Measurements from ENCODE around the gene SPATA21.

The SPATA21 gene

GRCh38 chr1:16447641-16448040, 10.4 kb upstream of the SPATA21 start:
- no peak for TF ChIP-seq POLR2A (IDR thresholded peaks at IDR 0.05; ENCODE audit: low read depth, low read length)
- TF ChIP-seq TAF1 (IDR thresholded peaks at IDR 0.05; ENCODE audit: borderline replicate concordance, low read depth, low read length): no peak
- FAIRE-seq: no peak
- no peak for DNase-seq (ENCODE audit: insufficient read length)

DNA sequence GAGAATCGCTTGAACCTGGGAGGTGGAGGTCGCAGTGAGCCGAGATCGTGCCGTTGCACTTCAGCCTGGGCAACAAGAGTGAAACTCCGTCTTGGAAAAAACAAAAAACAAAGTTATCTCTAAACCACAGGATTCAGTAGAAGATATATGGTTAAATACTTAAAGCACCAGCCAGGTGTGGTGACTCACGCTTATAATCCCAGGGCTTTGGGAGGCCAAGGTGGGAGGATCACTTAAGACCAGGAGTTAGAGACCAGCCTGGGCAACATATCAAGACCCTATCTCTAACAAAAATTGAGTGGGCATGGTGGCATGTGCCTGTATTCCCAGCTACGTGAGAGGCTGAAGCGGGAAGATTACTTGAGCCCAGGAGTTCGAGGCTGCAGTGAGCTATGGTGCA, 8.9 kb upstream of the SPATA21 start:
- TF ChIP-seq POLR2AphosphoS5 (IDR thresholded peaks at IDR 0.05; ENCODE audit: low read depth, low read length) (no peak), TAF1 (IDR thresholded peaks at IDR 0.05; ENCODE audit: borderline replicate concordance, low read depth, low read length) (no peak)
- no peak for DNase-seq (ENCODE audit: insufficient read length)
- FAIRE-seq: no peak

DNA sequence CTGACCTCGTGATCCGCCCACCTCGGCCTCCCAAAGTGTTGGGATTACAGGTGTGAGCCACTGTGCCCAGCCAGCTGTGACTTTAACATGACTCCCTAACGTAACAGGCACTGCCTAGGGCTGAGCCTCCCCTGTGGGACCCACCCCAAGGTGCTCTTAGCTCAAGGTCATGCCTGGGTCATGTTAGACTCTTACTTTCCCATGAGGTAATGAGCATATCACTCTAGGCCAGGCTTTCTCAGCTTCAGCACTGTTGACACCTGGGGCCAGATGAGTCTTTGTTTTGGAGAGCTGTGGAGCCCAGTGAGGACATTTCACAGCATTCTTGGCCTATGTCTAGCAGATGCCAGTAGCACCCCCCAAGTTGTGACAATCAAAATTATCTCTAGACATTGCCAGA, 7.8 kb upstream of the SPATA21 start:
- TF ChIP-seq TAF1 (IDR thresholded peaks at IDR 0.05; ENCODE audit: borderline replicate concordance, low read depth, low read length): no peak
- no peak for TF ChIP-seq POLR2AphosphoS5 (IDR thresholded peaks at IDR 0.05; ENCODE audit: low read depth, low read length)
- TF ChIP-seq POLR2A (IDR thresholded peaks at IDR 0.05; ENCODE audit: low read depth, low read length): no peak
- DNase-seq (ENCODE audit: insufficient read length) (no peak), FAIRE-seq (no peak)

- no peak for FAIRE-seq
- no peak for TF ChIP-seq POLR2AphosphoS5 (IDR thresholded peaks at IDR 0.05; ENCODE audit: low read depth, low read length)
- no peak for TF ChIP-seq POLR2A (IDR thresholded peaks at IDR 0.05; ENCODE audit: low read depth, low read length)
- no peak for TF ChIP-seq TAF1 (IDR thresholded peaks at IDR 0.05; ENCODE audit: borderline replicate concordance, low read depth, low read length)
- no peak for DNase-seq (ENCODE audit: insufficient read length)
These were observed 6.9 kb upstream of the SPATA21 start for GRCh38 chr1:16443975-16444770.

GRCh38 chr1:16442941-16443340, 5.7 kb upstream of the SPATA21 start:
- no peak for TF ChIP-seq POLR2AphosphoS5 (IDR thresholded peaks at IDR 0.05; ENCODE audit: low read depth, low read length)
- no peak for TF ChIP-seq POLR2A (IDR thresholded peaks at IDR 0.05; ENCODE audit: low read depth, low read length)
- TF ChIP-seq TAF1 (IDR thresholded peaks at IDR 0.05; ENCODE audit: borderline replicate concordance, low read depth, low read length): no peak
- FAIRE-seq (no peak), DNase-seq (ENCODE audit: insufficient read length) (no peak)

DNA sequence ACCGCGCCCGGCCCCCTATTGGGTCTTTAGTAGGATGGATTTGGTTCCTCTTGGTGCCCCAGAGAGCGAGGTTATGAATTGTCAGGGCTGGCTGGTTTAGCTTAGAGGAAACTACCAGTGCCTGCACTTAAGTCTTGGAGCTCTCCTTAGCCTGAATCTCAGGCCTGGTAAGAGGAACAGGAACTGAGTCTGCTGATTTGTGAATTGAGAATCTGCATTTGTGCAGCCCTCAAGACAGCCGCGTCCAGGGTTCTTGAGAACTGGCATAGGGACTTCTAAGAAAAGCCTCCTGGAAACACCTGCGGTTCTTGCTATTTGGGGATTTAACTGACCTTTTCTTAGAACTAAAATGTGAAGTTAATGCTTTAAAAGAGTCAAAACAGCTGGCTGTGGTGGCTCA, 5.0 kb upstream of the SPATA21 start:
- no peak; the same call in 1 of the 2 replicates for TF ChIP-seq POLR2A (IDR thresholded peaks at IDR 0.05; ENCODE audit: low read depth, low read length)
- no peak for TF ChIP-seq TAF1 (IDR thresholded peaks at IDR 0.05; ENCODE audit: borderline replicate concordance, low read depth, low read length)
- TF ChIP-seq POLR2AphosphoS5 (IDR thresholded peaks at IDR 0.05; ENCODE audit: low read depth, low read length): no peak
- DNase-seq (ENCODE audit: insufficient read length) (no peak), FAIRE-seq (no peak)

DNA sequence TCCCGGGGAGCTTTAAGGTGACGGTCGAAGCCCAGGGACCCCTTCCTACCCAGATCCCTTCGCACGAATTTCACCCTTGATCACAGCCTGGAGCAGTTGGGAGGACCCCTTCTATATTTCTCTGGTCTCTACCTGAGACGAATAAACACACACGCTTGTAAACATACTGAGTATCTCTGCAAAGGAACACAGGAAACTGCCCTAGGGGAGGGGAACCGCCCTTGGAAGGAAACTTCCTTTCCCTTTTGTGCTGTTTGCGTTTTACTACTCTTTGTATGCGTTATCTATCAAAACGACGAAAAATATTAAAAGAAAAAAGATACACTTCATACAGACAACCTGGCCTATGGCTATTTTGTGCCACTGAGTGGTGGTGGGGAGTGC, 4.0 kb upstream of the SPATA21 start:
- TF ChIP-seq TAF1 (IDR thresholded peaks at IDR 0.05; ENCODE audit: borderline replicate concordance, low read depth, low read length): no peak
- TF ChIP-seq POLR2AphosphoS5 (IDR thresholded peaks at IDR 0.05; ENCODE audit: low read depth, low read length): no peak
- TF ChIP-seq POLR2A (IDR thresholded peaks at IDR 0.05; ENCODE audit: low read depth, low read length): no peak
- no peak for DNase-seq (ENCODE audit: insufficient read length)
- FAIRE-seq: no peak

- DNase-seq (ENCODE audit: insufficient read length): peak; percentile 85
- peak; percentile 93 for FAIRE-seq
- peak; percentile 95 for TF ChIP-seq POLR2AphosphoS5 (IDR thresholded peaks at IDR 0.05; ENCODE audit: low read depth, low read length)
- TF ChIP-seq POLR2A (IDR thresholded peaks at IDR 0.05; ENCODE audit: low read depth, low read length): peak; percentile 97
- TF ChIP-seq TAF1 (IDR thresholded peaks at IDR 0.05; ENCODE audit: borderline replicate concordance, low read depth, low read length): peak; percentile 78
These were observed 3.5 kb upstream of the SPATA21 start, which contains the start of gene NECAP2 for GRCh38 chr1:16440470-16441281. Gene NECAP2 (plus strand): TSS chr1:16440724. CDS start chr1:16440762, 38 bp downstream.

DNA sequence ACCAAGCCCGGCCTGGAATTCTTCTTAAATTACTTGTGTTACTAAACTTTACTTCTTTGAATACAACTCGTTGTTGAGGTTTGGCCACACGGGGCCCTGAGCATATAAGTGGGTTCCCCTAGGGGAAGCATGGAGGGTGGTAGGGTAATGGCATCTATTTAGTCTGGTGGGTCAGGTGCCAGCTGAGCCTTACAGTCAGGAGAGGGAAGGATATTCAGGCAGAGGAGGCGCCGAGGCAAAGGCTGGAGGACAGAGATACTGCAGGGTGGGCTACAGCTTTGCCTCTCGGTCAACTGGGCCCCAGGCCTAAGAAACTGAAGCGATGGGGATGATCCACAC, 2.9 kb upstream of the SPATA21 start:
- no peak for TF ChIP-seq POLR2AphosphoS5 (IDR thresholded peaks at IDR 0.05; ENCODE audit: low read depth, low read length)
- TF ChIP-seq TAF1 (IDR thresholded peaks at IDR 0.05; ENCODE audit: borderline replicate concordance, low read depth, low read length): no peak
- no peak for TF ChIP-seq POLR2A (IDR thresholded peaks at IDR 0.05; ENCODE audit: low read depth, low read length)
- FAIRE-seq: no peak
- no peak for DNase-seq (ENCODE audit: insufficient read length)

GRCh38 chr1:16438924-16439323, 1.7 kb upstream of the SPATA21 start:
- TF ChIP-seq POLR2A (IDR thresholded peaks at IDR 0.05; ENCODE audit: low read depth, low read length) (no peak), TAF1 (IDR thresholded peaks at IDR 0.05; ENCODE audit: borderline replicate concordance, low read depth, low read length) (no peak), POLR2AphosphoS5 (IDR thresholded peaks at IDR 0.05; ENCODE audit: low read depth, low read length) (no peak)
- no peak for DNase-seq (ENCODE audit: insufficient read length)
- no peak for FAIRE-seq

GRCh38 chr1:16438516-16438915, 1.3 kb upstream of the SPATA21 start:
- no peak for FAIRE-seq
- TF ChIP-seq POLR2AphosphoS5 (IDR thresholded peaks at IDR 0.05; ENCODE audit: low read depth, low read length): no peak
- TF ChIP-seq TAF1 (IDR thresholded peaks at IDR 0.05; ENCODE audit: borderline replicate concordance, low read depth, low read length): no peak
- TF ChIP-seq POLR2A (IDR thresholded peaks at IDR 0.05; ENCODE audit: low read depth, low read length): no peak
- DNase-seq (ENCODE audit: insufficient read length): no peak

DNA sequence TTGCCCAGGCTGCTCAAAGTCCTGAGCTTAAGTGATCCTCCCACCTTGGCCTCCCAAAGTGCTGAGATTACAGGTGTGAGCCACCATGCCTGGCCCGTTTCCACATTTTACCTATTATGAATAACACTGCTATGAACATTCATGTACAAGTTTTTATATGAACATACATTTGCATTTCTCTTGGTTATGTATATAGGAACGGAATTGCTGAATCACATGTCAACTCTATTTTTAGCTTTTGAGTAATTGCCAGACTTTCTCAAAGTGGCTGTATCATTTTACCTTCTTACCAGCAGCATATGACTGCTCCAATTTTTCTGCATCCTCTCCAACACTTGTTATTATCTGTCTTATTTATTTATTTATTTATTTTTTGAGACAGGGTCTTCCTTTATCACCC, 2.7 kb downstream of the SPATA21 start:
- no peak for TF ChIP-seq TAF1 (IDR thresholded peaks at IDR 0.05; ENCODE audit: borderline replicate concordance, low read depth, low read length)
- TF ChIP-seq POLR2A (IDR thresholded peaks at IDR 0.05; ENCODE audit: low read depth, low read length): no peak
- TF ChIP-seq POLR2AphosphoS5 (IDR thresholded peaks at IDR 0.05; ENCODE audit: low read depth, low read length): no peak
- FAIRE-seq: no peak
- no peak for DNase-seq (ENCODE audit: insufficient read length)
